MM.1S (cell line): ENCODE measurements around the gene STEAP4.

Source experiments
- DNase-seq: peaks from one replicate; pipeline ENCODE4 v3.0.0-alpha.2; 2015
- H2AFZ ChIP-seq: fragments of 300-600 bp; sonication (generic); 2 replicates; pipeline ENCODE4 v1.6.0; 2016; ENCODE audit warnings: antibody characterized with exemption, low read length
- H3F3A ChIP-seq: fragments of 300-600 bp; sonication (generic); 2 replicates; pipeline ENCODE4 v1.6.1; 2016; ENCODE audit warnings: mild to moderate bottlenecking, antibody characterized with exemption, low read length, moderate library complexity, mixed read lengths; ENCODE audit not compliant: insufficient read depth
- H3K27ac ChIP-seq: fragments of 300-600 bp; sonication (generic); 2 replicates; pipeline ENCODE4 v1.5.1; 2016; ENCODE audit warnings: mild to moderate bottlenecking, low read length
- H3K27me3 ChIP-seq: fragments of 300-600 bp; sonication (generic); replicated peaks from 2 replicates; pipeline ENCODE4 v1.6.0; 2016; ENCODE audit warnings: low read length; ENCODE audit not compliant: insufficient read depth
- H3K36me3 ChIP-seq: fragments of 300-600 bp; sonication (generic); replicated peaks from 2 replicates; pipeline ENCODE4 v1.6.1; 2016; ENCODE audit warnings: mild to moderate bottlenecking, low read length, mixed read lengths; ENCODE audit not compliant: insufficient read depth
- H3K4me1 ChIP-seq: fragments of 300-600 bp; sonication (generic); 2 replicates; pipeline ENCODE4 v1.6.1; 2016; ENCODE audit warnings: low read length, mixed read lengths
- H3K4me2 ChIP-seq: fragments of 300-600 bp; sonication (generic); 2 replicates; pipeline ENCODE4 v1.6.0; 2016; ENCODE audit warnings: low read depth, low read length
- H3K4me3 ChIP-seq: fragments of 300-600 bp; sonication (generic); 2 replicates; pipeline ENCODE4 v1.5.1; 2016; ENCODE audit warnings: low read length, mixed read lengths
- H3K79me2 ChIP-seq: fragments of 300-600 bp; sonication (generic); 2 replicates; pipeline ENCODE4 v1.6.1; 2016; ENCODE audit warnings: mixed run types, low read length, mixed read lengths
- H3K9ac ChIP-seq: fragments of 300-600 bp; sonication (generic); 2 replicates; pipeline ENCODE4 v1.6.1; 2016; ENCODE audit warnings: low read length, mixed read lengths
- H3K9me2 ChIP-seq: fragments of 300-600 bp; sonication (generic); replicated peaks from 2 replicates; pipeline ENCODE4 v1.6.1; 2016; ENCODE audit warnings: mild to moderate bottlenecking, low read length, mixed read lengths; ENCODE audit not compliant: insufficient read depth
- H3K9me3 ChIP-seq: fragments of 300-600 bp; sonication (generic); replicated peaks from 2 replicates; pipeline ENCODE4 v1.6.1; 2016; ENCODE audit warnings: mild to moderate bottlenecking, low read length, mixed read lengths; ENCODE audit not compliant: insufficient read depth
- H4K20me1 ChIP-seq: fragments of 300-600 bp; sonication (generic); 2 replicates; pipeline ENCODE4 v1.6.1; 2016; ENCODE audit warnings: mild to moderate bottlenecking, low read length, moderate library complexity, mixed read lengths; ENCODE audit not compliant: insufficient read depth
- EZH2 ChIP-seq: fragments of 300-600 bp; sonication (generic); optimal IDR thresholded peaks from 2 replicates; pipeline ENCODE3; 2017; ENCODE audit warnings: low read depth, mild to moderate bottlenecking, antibody characterized with exemption, low read length, mixed read lengths
- EZH2phosphoT487 ChIP-seq: fragments of 300-600 bp; sonication (generic); IDR thresholded peaks from 2 replicates; pipeline ENCODE4 v1.6.1; 2018; ENCODE audit warnings: antibody characterized with exemption, low read length
- TF ChIP-seq, protein P1 (sequence below): fragments of 300-600 bp; sonication (generic); IDR thresholded peaks from 2 replicates; pipeline ENCODE4 v1.5.1; 2016; ENCODE audit warnings: antibody characterized with exemption, low read length, mixed read lengths

Gene STEAP4

DNA sequence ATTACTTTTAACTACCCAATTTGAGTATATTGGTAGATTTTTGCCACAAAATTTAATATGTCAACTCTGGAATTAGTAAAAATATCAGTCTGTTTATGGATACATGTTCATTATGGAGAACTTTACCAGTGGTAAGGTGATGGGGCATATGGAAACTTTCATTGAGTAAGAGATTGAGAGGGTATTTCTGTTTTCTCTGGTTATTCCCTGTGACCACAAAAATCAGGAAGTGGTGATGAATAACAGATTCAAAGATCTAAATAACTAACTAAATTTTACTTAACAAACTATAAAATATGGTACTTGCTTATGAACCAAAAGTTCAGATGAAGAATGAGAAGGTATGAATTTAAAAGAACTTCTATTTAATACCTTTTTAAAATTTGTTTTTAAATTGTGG lies 22.1 kb upstream of the STEAP4 start:
- TF ChIP-seq EZH2phosphoT487 (no peak), EZH2 (no peak)
- TF ChIP-seq, protein P1, sequence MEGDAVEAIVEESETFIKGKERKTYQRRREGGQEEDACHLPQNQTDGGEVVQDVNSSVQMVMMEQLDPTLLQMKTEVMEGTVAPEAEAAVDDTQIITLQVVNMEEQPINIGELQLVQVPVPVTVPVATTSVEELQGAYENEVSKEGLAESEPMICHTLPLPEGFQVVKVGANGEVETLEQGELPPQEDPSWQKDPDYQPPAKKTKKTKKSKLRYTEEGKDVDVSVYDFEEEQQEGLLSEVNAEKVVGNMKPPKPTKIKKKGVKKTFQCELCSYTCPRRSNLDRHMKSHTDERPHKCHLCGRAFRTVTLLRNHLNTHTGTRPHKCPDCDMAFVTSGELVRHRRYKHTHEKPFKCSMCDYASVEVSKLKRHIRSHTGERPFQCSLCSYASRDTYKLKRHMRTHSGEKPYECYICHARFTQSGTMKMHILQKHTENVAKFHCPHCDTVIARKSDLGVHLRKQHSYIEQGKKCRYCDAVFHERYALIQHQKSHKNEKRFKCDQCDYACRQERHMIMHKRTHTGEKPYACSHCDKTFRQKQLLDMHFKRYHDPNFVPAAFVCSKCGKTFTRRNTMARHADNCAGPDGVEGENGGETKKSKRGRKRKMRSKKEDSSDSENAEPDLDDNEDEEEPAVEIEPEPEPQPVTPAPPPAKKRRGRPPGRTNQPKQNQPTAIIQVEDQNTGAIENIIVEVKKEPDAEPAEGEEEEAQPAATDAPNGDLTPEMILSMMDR = no peak
- Histone ChIP-seq H3F3A (no peaks in the 10 kb centered on the region), H3K9me3 (no peaks in the 10 kb centered on the region), H3K79me2 (no peaks in the 10 kb centered on the region), H3K4me2 (no peak overlapping the region), H4K20me1 (no peaks in the 10 kb centered on the region), H2AFZ (no peak overlapping the region), H3K9me2 (no peaks in the 10 kb centered on the region), H3K27me3 (no peaks in the 10 kb centered on the region), H3K4me3 (no peak overlapping the region), H3K27ac (no peak overlapping the region), H3K9ac (no peak overlapping the region), H3K36me3 (no peaks in the 10 kb centered on the region), H3K4me1 (no peaks in the 10 kb centered on the region)
- no peak for DNase-seq

DNA sequence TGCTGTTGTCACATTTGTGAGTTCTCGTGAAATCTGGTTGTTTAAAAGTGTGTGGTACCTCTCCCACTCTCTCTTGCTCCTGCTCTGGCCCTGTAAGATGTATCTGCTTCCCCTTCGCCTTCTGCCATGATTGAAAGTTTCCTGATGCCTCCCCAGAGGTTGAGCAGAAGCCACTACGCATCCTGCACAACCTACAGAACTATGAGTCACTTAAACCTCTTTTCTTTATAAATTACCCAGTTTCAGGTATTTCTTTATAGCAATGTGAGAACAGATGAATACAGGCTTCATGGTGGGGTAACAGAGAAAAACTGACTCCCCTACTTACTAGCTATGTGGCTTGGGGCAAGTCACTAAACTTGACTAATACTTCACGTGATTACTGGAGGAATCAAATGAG lies 18.0 kb upstream of the STEAP4 start:
- Histone ChIP-seq H3K9me2 (no peaks in the 10 kb centered on the region), H3K9me3 (no peaks in the 10 kb centered on the region), H3K36me3 (no peaks in the 10 kb centered on the region), H3K27me3 (no peaks in the 10 kb centered on the region), H3K79me2 (no peaks in the 10 kb centered on the region), H3K4me2 (no peak overlapping the region), H4K20me1 (no peaks in the 10 kb centered on the region), H3K9ac (no peak overlapping the region), H3K4me3 (no peak overlapping the region), H3K27ac (no peak overlapping the region), H3K4me1 (no peaks in the 10 kb centered on the region), H3F3A (no peaks in the 10 kb centered on the region), H2AFZ (no peak overlapping the region)
- DNase-seq = no peak
- no peak for TF ChIP-seq EZH2
- TF ChIP-seq EZH2phosphoT487 = no peak
- TF ChIP-seq, protein P1 = no peak

DNA sequence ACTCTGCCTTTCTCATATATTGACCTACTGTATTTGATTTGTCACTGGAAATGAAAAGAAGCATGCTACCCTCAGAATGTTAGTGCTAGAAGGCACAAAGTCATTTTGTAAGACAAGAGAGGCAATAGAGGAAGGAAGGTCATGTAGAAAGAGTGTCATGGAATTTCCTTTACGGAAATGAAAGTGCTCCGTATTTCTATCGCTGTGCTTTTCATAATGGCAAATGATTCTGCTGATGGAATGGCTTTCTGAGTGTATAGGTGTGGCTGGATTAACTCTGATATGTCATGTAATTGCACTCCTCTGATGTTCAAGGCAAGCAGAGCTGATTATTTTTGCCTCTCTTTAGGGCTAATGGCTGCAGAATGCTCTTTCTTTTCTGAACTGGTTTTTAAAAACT lies 15.5 kb upstream of the STEAP4 start:
- Histone ChIP-seq H3F3A (no peaks in the 10 kb centered on the region), H3K9ac (no peak overlapping the region), H3K4me3 (no peak overlapping the region), H3K27me3 (no peaks in the 10 kb centered on the region), H3K27ac (no peak overlapping the region), H4K20me1 (no peaks in the 10 kb centered on the region), H3K9me3 (no peaks in the 10 kb centered on the region), H3K4me1 (no peaks in the 10 kb centered on the region), H3K79me2 (no peaks in the 10 kb centered on the region), H3K9me2 (no peaks in the 10 kb centered on the region), H2AFZ (no peak overlapping the region), H3K36me3 (no peaks in the 10 kb centered on the region), H3K4me2 (no peak overlapping the region)
- TF ChIP-seq EZH2 (no peak), EZH2phosphoT487 (no peak)
- TF ChIP-seq, protein P1 = no peak
- no peak for DNase-seq
